Measurements from ENCODE around the gene CHSY1.

DNA sequence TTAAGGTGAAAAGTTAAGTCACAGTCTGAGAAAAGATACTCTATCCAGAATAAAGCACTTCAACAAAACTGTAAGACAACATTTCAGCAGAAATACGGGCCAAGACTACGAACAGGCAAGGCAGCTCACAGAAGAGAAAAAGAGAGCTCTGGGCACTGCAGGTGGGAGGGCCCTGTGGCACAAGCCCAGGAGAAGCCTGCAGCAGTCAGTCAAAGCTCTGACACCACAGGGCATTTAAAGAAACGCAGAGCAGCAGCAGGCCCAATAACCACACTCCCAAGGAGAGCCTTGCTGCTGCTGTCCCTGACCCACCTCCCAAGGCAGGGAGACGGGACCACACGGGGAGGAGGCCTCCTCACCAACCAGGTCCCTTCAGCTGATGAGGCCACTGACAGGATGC, 19.2 kb downstream of the CHSY1 start:
- TF ChIP-seq, protein P1, sequence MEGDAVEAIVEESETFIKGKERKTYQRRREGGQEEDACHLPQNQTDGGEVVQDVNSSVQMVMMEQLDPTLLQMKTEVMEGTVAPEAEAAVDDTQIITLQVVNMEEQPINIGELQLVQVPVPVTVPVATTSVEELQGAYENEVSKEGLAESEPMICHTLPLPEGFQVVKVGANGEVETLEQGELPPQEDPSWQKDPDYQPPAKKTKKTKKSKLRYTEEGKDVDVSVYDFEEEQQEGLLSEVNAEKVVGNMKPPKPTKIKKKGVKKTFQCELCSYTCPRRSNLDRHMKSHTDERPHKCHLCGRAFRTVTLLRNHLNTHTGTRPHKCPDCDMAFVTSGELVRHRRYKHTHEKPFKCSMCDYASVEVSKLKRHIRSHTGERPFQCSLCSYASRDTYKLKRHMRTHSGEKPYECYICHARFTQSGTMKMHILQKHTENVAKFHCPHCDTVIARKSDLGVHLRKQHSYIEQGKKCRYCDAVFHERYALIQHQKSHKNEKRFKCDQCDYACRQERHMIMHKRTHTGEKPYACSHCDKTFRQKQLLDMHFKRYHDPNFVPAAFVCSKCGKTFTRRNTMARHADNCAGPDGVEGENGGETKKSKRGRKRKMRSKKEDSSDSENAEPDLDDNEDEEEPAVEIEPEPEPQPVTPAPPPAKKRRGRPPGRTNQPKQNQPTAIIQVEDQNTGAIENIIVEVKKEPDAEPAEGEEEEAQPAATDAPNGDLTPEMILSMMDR (IDR thresholded peaks at IDR 0.05; ENCODE audit: poor library complexity, severe bottlenecking), result no peak
- TF ChIP-seq, protein P2, sequence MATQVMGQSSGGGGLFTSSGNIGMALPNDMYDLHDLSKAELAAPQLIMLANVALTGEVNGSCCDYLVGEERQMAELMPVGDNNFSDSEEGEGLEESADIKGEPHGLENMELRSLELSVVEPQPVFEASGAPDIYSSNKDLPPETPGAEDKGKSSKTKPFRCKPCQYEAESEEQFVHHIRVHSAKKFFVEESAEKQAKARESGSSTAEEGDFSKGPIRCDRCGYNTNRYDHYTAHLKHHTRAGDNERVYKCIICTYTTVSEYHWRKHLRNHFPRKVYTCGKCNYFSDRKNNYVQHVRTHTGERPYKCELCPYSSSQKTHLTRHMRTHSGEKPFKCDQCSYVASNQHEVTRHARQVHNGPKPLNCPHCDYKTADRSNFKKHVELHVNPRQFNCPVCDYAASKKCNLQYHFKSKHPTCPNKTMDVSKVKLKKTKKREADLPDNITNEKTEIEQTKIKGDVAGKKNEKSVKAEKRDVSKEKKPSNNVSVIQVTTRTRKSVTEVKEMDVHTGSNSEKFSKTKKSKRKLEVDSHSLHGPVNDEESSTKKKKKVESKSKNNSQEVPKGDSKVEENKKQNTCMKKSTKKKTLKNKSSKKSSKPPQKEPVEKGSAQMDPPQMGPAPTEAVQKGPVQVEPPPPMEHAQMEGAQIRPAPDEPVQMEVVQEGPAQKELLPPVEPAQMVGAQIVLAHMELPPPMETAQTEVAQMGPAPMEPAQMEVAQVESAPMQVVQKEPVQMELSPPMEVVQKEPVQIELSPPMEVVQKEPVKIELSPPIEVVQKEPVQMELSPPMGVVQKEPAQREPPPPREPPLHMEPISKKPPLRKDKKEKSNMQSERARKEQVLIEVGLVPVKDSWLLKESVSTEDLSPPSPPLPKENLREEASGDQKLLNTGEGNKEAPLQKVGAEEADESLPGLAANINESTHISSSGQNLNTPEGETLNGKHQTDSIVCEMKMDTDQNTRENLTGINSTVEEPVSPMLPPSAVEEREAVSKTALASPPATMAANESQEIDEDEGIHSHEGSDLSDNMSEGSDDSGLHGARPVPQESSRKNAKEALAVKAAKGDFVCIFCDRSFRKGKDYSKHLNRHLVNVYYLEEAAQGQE (IDR thresholded peaks at IDR 0.05; ENCODE audit: borderline replicate concordance), result no peak
- TF ChIP-seq TAF1 (IDR thresholded peaks at IDR 0.05; ENCODE audit: low read depth) (no peak), EZH2 (IDR thresholded peaks at IDR 0.05; ENCODE audit: borderline replicate concordance, insufficient read depth, low read length, poor library complexity, severe bottlenecking) (no peak), POLR2AphosphoS5 (IDR thresholded peaks at IDR 0.05) (no peak), SMC3 (conservative IDR thresholded peaks at IDR 0.05; ENCODE audit: poor library complexity) (no peak)

Measured in neural cell (in vitro differentiated cells).